Liver (tissue), 3 donors: Measurements from ENCODE around the gene SAMD5.

Source experiments
- FOXA1 ChIP-seq: IDR thresholded peaks from 2 replicates; pipeline ENCODE4 v1.6.1; 2016; ENCODE audit warnings: antibody characterized with exemption
- RXRA ChIP-seq, 2 donors: IDR thresholded peaks; 2 replicates each; pipeline ENCODE4 v1.6.1; 2017 to 2018; ENCODE audit warnings: antibody characterized with exemption in 2 of 2, mild to moderate bottlenecking in 1 of 2
- SP1 ChIP-seq: IDR thresholded peaks from 2 replicates; pipeline ENCODE4 v1.6.1; 2018; ENCODE audit warnings: antibody characterized with exemption, mild to moderate bottlenecking
- TAF1 ChIP-seq: conservative IDR thresholded peaks from 2 replicates; pipeline ENCODE4 v1.6.1; 2016; ENCODE audit warnings: antibody characterized with exemption, mild to moderate bottlenecking
- TF ChIP-seq, protein P1 (sequence below): fragments of 150-350 bp; IDR thresholded peaks from 2 replicates; pipeline ENCODE4 v1.5.1; 2017; ENCODE audit warnings: improper control_type of control experiment, low read depth, low read length; ENCODE audit not compliant: missing input control
- TF ChIP-seq, protein P2 (sequence below): IDR thresholded peaks from 2 replicates; pipeline ENCODE4 v1.6.1; 2016; ENCODE audit warnings: antibody characterized with exemption
- donor health status: healthy.
- donor health status: healthy.

DNA sequence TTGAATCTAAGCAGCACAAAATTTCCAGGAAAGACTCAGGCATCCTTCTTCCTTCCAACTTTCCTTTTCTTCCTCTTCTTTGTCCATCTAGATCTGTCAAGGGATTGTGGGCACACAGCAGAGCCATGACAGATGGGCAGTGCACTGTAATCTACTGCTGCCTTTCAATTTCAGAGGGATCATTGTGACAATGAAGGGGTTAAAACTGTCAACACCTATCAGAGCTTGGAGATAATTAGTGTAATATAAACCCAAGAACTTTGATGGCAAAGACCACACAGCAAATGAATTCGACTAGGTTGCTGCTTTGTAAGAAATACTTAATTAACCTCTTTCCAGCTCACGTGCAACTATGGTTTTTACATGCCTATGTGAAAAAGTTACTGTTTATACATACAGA is 55.0 kb downstream of the SAMD5 start:
- no peak for TF ChIP-seq TAF1
- TF ChIP-seq, protein P1, sequence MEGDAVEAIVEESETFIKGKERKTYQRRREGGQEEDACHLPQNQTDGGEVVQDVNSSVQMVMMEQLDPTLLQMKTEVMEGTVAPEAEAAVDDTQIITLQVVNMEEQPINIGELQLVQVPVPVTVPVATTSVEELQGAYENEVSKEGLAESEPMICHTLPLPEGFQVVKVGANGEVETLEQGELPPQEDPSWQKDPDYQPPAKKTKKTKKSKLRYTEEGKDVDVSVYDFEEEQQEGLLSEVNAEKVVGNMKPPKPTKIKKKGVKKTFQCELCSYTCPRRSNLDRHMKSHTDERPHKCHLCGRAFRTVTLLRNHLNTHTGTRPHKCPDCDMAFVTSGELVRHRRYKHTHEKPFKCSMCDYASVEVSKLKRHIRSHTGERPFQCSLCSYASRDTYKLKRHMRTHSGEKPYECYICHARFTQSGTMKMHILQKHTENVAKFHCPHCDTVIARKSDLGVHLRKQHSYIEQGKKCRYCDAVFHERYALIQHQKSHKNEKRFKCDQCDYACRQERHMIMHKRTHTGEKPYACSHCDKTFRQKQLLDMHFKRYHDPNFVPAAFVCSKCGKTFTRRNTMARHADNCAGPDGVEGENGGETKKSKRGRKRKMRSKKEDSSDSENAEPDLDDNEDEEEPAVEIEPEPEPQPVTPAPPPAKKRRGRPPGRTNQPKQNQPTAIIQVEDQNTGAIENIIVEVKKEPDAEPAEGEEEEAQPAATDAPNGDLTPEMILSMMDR: no peak
- TF ChIP-seq, protein P2, sequence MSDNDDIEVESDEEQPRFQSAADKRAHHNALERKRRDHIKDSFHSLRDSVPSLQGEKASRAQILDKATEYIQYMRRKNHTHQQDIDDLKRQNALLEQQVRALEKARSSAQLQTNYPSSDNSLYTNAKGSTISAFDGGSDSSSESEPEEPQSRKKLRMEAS: no peak
- no peak for TF ChIP-seq SP1
- TF ChIP-seq RXRA (IDR thresholded peaks at IDR 0.05): no peak
- TF ChIP-seq FOXA1: no peak
